GM19043 (cell line): ENCODE measurements around the gene CCDC88B.

Source experiments
- ATAC-seq: cut with Tn5 transposase; IDR thresholded peaks from one replicate; pipeline ENCODE4 v1.9.1; 2021; ENCODE audit warnings: low read depth; ENCODE audit not compliant: unreplicated experiment

The CCDC88B gene

DNA sequence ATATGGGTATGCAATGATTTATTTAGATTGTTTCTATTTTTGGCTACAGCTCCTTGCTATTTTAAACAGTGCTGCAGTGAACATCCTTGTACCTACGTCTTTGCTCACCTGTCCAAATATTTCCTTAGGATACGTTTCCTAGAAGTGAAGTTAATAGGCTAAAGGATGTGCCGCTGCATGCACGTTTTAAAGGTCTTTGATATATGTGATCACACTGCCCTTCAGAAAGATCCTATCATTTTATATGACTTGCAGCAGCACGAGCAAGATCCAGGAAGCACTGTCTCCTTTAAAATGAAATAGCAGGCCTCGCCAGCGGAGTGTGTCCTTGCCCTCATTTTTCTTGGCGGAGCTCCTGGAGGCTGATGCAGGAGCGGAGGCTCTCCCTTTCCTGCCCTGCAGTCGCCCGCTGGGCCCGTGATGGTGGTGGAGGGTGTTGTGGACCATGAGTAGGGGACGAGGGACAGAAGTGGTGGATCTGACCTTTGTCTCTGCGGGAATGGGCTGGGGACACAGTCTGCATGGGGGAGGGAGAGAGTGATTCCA, 38.4 kb downstream of the CCDC88B start:
- no peak for ATAC-seq

DNA sequence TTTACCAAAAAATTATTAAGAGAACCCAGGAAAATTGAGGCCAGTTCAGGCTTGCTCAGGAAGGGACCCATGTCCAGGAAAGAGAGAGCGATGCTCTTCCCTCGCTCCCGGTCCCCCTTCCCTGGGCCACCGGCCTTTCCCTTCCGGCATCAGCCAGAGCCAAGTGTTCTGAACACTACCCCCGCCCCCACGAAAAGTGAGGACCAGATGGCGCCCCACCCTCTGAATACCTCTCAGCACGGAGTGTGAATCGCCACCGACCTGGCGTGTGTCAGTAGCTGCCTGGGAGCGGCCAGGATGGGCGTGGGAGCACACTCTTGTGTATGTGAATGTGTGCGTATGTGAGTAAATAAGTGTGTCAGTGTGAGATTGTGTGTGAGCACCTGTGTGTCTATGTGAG, 39.2 kb downstream of the CCDC88B start:
- ATAC-seq: no peak

DNA sequence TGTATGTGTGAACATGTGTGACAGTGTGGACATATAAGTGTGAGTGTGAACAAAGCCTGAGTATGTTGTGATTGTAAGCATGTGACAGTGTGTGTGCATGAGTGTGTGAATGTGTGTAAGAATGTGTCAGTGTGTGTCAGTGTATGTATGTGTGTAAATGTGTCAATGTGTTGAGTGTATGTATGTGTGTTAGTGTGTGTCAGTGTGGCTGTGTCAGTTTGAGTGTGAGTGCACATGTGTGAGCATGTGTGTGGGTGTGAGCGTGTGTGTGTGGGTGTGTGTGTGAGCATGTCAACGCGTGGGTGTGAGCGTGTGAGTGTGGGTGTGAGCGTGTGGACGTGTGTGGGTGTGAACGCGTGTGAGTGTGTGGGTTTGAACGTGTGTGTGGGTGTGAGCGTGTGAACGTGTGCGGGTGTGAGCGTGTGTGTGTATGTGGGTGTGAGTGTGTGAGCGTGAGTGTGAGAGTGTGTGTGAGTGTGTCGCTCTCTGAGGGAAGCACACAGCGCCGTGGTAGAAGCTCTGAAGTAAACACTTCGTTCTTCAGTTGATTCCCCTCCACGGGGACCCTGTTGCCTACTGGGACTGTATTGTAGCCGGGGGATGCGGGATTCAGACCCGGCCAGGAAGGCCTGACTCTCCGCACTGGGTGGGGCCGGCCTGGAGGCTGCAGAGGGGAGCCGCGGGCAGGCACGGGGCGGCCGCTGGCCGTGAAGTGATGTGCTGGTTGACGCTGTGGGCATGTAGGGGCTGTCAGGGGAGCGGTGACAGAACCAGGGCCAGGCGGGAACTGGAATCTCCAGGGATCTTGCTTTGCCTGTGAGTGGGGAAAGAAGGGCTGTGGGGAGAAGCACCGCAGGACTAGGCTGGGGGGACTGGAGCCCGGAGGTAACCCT, 40.1 kb downstream of the CCDC88B start:
- no peak for ATAC-seq

DNA sequence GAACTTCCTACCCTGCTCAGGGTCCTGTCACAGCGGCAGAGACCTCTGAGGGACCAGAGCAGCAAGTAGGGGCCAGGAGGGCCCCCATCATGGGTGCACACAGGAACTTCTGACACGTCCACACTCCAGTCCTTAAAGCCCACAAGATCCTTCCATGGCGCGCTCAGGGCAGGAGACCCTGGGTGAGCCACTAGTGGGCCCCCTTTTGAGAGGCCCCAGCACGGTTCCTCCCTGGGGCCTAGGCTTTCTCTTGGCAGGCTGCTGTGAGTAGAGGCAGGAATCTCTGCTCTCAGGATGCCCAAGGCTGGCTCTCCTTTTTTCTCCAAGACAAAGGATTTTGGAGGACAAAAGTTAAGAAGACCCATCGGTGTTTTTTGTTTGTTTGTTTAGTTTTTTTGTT, 41.3 kb downstream of the CCDC88B start:
- ATAC-seq: no peak

DNA sequence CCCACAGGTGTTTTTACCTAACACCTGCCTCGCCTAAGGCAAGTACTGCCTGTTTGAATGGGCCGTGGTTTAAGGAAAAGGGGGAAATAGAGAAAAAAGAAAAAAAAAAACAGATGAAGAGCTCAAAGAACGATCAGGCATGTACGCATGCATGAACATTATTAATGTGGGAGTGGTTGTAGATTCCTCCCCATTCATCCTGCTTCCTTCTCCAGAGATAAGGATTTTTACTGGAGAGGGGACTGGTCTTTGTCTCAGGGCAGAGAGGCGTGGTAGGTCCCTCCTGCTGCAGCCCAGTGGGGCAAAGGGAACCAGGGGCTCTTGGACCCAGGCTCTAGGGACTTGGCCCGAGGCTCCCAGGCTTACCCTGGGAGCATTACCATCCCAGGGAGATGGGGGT, 42.0 kb downstream of the CCDC88B start:
- ATAC-seq: no peak

DNA sequence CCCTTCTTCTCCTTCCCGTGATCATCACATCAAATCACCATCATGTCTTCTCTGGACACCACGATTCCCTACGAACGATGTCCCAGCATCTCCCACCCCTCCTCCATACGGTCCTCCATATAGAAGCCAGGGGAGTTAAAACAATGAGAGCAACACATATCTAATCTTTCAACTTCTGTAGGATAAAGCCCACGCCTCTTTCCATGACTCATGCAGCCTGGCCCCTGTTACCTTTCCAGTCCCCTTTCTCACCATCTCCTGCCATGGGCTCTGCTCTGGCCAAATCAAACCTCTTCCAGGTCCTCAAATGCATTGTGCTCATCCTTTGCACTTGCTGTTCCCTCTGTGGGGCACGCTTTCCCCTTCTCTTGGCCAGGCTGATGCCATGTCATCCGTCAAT, 42.6 kb downstream of the CCDC88B start:
- no peak for ATAC-seq

DNA sequence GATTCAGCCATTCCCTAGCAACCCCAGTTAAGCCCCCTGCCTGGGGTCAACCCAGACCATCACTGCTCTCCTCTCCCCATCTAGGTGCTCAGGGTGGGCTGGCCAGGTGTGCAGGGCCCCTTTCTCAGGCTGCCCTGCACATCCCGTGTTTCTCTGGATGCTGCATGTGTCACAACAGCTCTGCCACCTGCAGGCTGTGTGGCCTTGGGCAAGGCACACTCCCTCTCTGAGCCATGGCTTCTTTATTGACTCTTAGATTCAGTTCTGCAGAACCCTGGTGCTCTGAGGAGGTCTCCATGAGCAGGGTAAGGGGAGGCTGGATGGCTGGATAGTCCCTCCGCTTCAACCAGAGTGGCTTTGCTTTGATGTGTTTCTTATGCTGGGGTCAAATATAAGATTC, 43.6 kb downstream of the CCDC88B start:
- ATAC-seq: no peak

DNA sequence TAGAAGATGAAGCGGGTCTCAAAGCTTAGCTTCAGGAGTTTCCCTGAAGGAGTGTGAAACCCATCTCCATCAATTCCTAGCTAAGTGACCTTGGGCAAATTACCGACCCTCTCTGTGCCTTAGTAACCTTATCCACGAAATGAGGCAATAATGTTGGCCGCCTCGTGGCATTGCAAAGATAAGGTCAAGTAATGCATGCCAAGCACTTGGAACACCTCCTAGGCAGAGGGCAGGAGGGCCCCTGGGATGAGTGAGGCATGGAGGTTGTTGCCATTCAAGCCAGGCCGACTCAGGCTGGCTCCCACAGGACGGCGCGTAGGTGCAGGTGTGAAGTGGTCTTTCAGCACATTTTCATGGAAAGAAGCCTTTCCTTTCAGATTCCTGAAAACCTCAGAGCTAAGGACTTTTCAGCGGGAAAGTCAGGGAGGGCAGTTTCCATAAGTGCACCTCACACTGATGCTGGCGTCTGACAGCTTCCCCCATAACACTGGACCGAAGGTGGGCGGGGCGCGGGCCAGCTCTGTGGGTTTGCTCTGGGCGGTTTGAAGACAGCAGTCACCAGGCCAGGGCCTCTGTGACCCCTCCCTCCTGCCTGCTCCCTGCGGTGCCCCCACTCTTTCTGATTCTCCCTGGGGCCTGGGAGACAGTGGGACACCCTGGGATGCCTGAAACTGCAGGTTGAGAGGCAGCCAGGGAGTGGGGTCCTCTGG, 44.2 kb downstream of the CCDC88B start:
- ATAC-seq: no peak

DNA sequence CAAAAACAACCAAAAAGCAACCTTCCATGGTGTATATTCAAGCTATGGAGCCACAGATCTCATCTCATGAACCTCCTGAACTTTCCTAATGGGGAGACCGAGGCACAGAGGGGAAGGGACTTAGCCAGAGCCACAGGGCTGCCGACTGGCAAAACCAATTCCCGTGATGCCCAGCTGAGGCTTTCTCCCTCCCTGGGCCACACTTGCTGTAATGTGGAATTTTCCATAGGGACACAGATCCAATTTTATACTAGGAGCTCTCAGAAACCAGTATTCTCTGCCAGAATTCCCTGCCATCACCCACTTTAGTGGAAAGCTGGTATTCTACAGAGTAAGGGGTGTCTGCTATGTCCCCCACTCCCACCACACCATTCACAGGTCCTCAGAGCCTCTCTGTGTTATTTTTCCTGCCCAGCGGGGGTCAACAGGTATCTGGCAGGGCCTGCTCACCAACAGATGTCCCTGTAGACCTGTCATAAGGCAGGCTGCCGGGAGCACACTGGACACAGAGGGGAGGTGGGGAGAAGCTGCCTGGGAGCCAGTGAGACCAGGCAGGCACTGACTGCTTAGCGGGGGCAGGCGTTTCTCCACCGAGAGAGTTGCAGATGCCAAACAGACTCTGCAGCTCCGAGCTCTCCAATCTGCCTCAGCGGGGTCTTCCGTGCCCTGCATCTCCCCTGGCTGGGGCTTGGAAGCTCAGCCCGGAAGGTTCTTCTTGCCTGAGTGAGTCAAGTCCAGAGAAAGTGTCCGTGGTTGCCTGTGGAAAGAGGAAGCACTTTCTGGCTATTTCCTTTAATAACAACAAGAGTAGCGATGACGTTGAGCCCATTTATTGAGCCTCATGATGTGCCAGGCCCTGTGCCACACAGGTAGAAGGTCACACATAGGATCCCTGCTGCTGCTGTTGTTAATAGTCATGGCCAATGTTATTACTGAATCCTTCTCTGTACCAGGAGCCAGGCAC, 45.3 kb downstream of the CCDC88B start:
- no peak for ATAC-seq

DNA sequence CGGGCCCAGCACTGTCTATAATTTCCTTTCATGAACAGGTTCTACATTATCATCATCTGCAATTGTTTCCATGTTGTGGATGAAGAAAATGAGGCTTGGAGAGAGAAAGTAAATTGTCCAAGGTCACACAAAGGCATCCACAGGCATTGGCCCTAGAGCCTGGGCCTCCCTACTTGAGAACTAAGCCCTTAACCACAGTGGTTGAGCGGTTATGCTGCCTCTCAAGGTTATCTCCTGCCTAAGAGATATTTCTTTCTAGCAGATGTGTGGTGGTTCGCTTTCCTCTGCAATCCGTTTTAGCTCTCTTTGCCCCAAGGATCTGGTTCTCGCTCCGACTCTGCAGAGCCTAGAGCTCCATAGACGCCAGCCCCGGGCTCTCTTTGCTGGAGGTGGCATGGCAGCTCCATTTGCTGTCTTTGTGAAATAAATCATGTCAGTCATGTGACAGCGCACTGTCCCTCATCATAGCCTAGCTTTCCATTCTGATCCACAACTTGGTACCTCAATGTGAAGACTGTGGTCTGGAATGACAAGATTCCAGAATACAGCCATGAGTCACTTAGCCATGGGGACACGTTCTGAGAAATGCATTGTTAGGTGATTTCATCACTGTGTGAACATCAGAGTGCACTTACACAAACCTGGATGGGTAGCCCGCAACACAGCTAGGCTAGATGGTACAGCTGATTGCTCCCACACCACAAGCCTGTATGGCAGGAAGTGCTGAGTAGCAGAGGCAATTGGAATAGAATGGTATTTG, 46.1 kb downstream of the CCDC88B start:
- no peak for ATAC-seq

DNA sequence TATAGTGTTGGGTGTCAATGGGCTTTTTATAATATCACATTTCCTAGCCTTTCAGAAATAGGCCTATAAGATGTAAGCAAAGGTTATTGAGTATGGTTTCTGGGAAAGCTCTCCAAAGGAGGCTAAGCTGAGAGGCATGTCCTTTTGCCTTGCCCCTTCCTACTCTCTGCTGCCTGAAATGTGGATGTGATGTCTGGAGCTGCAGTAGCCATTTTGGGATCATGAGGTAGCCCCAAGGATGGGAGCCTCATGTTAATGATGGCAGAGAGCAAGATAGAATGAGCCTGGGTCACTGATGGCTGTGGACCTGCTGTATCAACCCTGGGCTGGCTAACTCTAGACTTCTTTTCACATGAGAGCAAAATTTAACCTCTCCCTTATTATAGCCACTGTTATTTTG, 47.9 kb downstream of the CCDC88B start:
- ATAC-seq: no peak

DNA sequence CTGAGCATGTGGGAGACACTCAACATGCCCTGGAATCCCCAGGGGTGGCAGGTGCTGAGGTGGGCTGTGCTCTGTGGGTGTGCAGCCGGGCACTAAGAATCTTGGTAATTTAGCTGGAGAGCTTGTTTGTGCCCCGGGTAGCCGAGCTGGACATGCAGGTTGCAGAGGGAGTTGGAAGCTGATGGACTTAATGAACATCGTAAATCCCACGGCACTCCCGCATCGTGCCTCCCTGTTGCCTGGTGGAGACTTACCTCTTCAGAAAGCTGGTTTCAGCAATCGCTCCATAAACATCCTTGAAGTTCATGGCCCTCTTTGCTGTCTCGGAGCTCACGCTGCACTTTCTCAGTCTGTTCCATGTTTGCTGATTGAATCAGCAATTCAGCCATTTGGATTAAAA, 48.9 kb downstream of the CCDC88B start:
- ATAC-seq: no peak

DNA sequence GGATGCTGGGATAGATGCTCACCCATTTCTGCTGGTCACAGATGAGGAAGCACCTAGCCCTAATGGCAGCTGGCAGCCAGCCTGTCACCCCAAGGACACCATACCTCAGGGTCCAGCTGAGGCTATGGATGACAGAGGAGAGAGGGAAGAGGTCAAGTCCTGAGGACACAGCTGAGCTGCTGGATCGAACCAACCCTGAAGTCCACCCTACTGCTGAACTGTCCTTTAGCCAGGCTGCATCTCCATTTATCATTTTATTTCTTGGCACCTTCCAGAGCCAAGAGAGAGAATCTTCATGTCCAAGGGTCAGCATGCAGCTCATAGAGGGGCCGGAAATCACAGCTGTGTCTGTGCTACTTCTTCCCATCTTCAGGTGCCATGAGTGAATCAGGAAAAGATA, 49.8 kb downstream of the CCDC88B start:
- no peak for ATAC-seq

DNA sequence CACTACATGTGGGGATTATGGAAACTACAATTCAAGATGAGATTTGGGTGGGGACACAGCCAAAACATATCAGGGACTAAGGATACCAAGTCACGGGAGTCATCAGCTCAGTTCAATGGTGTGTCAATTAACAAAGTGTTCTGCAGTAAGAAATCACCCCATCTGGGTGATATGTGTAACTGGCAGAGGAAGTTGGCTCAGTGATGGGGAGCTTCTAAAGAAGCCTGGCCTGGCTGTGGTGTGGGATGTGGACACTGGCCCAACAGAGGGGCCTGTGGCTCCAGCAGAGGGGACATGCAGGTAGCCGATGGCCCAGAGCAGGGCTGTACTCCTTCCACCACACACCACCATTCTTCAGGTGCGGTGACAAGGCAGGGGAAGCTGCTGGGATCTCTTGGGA, 50.6 kb downstream of the CCDC88B start:
- ATAC-seq: no peak

DNA sequence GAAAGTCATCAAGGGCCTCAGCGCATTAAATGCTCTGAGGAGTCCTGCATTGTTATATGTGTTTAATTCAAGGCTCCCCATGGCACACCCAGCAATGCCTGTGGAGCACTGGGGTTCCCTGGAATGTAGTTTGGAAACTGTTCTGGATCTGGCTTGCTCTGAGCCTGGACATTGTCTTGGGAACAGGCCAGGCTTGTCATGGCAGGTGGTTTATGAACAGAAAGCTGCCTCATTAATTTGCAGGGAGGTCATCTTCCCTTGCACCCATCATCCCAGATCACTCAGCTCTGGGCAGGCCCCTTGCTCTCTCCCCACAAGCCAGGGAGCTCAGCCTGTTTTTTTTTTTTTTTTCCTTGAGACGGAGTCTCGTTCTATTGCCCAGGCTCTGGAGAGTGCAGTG, 51.8 kb downstream of the CCDC88B start:
- no peak for ATAC-seq

DNA sequence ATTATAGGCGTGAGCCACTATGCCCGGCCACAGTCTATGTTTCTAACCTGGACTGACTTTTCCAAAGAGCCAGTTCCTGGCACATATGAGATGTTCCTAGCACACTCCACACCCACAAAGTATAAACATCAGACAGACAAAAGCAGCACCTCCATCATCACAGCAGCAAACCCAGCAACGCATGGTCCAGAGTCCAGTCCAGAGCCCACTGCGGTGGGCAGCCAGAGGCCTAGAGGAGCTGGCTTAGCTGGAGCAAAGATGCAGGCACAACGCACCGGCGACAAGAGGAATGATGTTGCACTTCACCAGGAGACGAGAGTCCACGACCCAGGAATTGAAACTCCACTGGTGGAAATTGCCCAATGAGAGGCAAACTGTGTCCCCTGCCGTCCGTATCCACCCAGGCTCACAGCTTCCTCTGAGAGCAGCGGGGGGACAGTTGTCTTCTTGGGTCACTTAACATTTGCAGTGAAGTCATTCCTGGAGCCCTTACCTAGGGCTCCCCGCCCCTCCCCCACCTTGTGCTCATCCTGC, 55.6 kb downstream of the CCDC88B start:
- no peak for ATAC-seq

DNA sequence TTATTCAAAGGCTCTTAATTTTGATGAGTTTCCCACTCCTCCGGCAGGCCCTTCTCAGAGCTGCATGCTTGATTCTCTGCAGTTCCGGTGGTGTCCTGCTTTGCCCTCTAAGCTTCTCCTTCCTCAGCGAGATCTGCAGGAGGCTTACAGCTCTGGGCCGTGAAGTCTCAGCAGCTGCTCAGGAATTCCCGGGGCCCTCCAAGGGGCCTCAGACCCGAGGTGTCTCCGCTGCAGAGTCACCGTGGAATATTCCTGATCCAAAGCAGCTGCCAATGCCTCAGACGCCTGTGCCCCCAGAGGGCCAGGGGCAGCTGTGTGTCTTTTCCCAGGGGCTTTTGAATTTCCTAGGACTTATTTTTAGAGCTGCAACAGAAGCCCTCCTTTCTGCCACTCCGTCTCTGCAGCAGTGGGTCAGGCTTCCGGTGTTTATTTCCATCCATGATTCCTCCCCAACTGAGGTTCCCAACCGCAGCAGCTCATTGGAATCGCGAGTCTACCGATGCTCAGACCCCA, 56.1 kb downstream of the CCDC88B start:
- ATAC-seq: no peak

DNA sequence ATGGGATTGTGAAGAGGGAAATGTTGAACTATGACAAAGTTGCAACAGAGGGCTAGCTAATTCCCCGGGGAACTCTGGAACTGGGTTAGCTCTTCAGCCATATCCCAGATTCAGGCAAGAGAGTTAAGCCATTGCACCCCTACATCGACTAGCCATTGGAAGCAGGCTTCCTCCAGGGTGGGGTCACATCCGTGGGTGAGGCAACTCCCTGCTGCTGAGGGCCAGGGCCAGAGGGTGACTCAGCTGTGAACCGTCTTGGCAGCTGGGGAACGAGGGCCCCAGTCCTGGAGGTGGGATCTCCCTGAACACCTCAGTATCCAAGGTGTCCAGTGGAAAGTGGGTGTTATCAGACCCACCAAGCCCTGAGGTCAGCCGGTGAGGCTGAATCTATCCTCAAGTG, 60.1 kb downstream of the CCDC88B start:
- no peak for ATAC-seq

DNA sequence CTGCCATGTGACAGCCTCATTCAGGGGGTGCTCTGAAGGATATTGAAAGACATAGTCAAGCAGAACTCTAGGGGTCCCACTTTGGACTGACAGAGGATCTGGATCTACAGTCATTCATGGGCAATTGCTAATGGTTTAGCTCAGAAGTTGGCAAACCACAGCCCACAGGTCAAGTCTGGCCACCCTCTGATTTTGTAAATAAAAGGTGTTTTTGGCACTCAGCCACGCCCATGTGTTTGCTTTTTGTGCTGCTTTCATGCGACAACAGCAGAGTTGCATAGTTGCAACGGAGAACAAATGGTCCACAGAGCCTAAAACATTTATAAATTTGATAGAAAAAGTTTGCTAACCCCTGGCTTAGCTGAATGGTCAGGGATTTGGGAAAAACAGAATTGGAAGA, 60.7 kb downstream of the CCDC88B start:
- ATAC-seq: no peak
